Measurements from ENCODE around the gene SYCP2. TPM values are rescaled to one million over a fixed set of nuclear protein-coding genes. Genes with fewer than 3 reads are reported as not detected.

The SYCP2 gene
- total RNA-seq, 1 donor from 2014 or later, result 1.2 TPM

GRCh38 chr20:59837623-59838394 is 95.6 kb downstream of the SYCP2 start:
- DNase-seq (ENCODE audit: low read depth in 2 of 2), result no peak

GRCh38 chr20:59836767-59837166 is 96.7 kb downstream of the SYCP2 start:
- no peak for DNase-seq (ENCODE audit: low read depth in 2 of 2)

DNA sequence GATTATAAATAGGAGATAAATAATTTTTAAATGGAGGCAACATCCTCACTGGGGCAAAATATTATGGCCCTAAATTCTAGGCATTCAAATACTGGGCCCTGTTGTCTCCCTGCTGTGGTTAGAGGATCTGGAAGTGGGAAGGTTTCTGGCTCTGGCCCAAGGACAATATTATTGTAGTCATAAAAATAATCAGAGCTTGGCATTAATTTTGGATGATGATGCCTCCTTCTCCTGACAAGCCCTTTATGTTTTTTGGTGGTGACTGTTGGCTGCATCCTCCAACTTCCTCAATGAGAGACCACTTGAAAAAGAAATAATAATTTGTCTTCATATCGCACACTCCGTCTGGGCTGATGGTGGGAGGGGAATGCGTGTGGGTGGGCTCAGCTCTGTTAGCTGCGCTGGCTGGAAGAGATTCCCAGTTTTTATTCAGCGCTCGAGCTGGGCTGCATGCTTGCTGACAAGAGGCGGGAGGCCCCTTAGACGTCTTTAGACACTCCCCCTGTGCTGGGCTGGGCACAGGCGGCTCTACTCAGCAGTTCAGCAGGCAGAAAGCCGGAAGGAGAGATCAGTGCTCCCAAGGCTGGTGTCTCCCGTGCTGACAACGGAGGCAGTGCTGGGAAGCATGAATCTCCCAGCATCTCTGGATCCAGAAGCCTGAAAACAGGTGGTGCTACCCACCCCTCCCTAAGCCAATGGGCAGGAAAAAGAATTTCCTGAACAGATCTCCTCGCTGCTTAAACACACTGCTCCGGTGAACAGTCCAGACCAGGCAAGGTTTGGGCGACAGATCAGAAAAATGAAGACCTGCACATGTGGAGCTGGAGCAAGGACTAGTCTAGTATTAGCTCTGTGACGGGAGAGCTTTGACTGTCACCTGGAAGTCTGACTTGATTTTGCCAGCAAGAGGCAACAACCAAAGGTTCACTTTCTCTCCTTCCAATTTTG is 97.7 kb downstream of the SYCP2 start:
- peak in 1 of 2 donors; percentile 47 for DNase-seq (ENCODE audit: low read depth in 2 of 2)

DNA sequence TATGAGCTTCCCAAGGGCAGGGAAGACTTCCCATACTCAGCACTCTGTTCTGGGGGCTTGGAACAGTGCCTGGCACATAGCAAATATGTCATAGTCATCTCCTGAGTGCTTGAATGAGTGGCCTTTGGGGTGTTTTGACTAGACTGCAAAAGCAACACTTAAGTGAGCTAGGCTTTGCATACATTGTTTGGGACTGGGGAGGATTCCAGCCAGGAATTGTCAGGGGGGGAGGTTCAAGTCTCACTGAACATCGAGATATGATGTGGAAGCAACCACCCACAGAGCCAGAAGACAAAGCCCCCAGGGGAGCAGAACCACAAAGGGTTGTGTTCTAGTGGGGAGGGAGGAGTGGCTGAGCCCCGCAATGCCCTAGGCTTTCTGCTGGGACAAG is 98.4 kb downstream of the SYCP2 start:
- DNase-seq (ENCODE audit: low read depth in 2 of 2), result no peak

DNA sequence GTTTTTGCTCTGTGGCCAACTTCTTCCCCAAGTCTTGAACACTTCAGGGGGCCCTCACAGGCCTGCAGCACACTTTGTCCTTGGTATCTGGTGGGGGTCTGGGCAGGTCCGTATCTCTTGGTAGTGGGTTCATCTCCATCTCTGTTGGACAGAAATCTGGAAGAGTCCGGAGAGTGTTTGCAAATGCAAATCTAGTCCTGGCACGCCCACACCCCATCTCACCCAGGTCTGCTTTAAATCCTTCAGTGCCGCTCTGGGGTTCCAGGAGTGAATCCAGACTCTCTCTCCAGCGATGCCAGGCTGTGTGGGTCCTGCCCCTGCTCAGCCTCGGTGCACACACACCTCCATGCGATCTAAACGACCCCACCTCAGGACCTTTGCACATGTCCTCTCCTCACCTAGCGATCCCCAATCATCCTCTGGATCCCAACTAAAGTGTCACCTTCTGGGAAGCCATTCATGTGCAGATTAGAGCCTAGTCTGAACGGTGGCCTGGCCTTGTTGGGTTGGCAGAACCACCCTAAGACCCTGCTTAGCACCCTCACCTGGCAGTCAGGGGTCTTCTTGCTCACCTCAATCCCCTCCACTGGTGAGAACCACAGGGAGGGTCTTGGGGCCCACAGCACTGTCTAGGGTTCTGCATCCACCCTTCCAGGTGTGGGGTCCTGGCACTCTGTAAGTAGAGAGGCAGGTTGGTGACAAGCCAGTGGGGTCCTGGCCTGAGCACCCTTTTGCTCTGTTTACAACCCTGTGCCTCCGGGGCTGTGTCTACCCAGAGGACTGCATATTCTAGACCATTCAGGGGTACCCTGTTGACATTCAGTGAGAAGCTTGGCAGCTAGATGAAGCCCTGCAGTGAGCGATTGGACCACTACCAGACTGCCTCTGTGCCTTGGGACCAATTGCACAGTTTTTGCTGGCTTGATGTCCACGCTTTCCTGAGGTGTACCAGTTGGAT is 100.8 kb downstream of the SYCP2 start:
- DNase-seq (ENCODE audit: low read depth in 2 of 2), result no peak

DNA sequence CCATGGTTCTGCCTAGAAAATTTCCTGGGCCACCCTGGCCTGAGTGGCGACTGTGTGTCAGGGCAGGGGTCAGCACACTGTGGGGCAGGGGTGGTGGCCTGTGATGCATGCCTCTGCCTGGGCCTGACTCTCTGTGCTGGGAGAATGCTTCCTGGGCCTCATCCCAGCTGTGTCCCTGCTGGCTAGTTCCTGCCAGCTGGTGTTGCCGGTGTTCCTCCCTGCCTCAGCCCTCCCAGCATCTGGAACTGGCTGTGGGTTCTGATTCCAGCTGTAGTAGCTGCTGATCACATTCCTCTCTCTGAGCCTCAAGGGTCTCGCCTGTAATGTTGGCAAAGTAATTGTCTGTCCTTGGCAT is 101.5 kb downstream of the SYCP2 start:
- no peak for DNase-seq (ENCODE audit: low read depth in 2 of 2)

DNA sequence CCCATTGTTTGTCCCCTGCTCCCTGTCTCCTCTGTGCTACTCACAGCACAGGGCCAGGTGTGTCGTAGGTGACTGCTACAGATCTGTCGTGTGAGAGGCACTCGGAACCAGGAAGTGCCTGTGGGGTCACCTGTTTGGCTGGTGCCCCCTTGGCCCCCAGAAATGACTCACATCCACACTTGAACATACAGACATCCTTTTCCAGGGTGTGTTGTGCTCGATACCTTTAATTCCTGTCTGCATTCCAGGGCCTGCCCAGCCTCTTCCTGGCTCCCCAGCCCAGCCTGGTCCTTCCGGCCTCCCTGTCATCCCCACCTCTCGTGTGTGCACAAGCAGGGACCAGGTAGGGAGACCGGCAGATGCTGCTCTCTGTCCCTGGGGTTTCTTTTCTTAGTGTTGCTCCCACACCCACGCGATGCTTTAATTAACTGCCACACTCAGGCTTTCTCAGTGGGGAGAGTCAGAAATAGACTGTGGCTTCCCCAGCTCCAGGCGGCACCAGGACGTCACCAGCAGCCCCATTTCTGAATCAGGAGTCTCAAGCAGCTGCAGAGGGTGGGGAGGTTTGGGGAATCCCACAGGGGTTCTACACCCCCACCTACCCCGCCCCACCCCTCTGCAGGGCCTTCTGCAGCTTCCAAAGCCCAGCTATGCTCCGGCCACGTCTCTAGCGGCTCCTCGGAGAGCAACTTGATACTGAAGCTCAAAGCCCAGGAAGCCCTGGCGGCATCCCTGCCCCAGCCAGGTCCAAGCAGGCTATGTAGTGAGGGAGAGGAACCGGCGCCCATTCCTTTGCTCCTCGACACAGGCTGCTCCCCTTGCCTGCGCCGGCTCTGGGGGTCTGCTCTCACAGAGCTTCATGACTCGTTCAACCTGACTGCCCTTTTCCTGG is 102.2 kb downstream of the SYCP2 start:
- DNase-seq (ENCODE audit: low read depth in 2 of 2), result peak in 1 of 2 donors; percentile 81

DNA sequence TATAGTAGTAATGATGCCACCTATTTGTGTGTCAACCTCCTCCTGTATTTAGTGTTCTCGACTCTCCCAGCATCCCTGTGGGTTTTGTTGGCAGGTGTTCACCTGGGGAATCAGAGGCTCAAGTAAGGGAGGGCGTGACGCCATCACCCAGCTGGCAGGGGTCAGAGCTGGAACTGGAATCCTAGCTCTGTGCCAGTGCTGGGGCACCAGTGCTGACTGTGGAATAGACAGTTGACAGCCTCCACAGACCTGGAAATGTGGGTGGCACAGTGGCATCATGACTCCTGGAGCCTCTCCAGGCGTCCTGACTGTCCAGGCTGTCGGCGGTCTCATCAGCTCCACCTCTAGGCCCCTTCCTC is 102.8 kb downstream of the SYCP2 start:
- DNase-seq (ENCODE audit: low read depth in 2 of 2), result no peak

DNA sequence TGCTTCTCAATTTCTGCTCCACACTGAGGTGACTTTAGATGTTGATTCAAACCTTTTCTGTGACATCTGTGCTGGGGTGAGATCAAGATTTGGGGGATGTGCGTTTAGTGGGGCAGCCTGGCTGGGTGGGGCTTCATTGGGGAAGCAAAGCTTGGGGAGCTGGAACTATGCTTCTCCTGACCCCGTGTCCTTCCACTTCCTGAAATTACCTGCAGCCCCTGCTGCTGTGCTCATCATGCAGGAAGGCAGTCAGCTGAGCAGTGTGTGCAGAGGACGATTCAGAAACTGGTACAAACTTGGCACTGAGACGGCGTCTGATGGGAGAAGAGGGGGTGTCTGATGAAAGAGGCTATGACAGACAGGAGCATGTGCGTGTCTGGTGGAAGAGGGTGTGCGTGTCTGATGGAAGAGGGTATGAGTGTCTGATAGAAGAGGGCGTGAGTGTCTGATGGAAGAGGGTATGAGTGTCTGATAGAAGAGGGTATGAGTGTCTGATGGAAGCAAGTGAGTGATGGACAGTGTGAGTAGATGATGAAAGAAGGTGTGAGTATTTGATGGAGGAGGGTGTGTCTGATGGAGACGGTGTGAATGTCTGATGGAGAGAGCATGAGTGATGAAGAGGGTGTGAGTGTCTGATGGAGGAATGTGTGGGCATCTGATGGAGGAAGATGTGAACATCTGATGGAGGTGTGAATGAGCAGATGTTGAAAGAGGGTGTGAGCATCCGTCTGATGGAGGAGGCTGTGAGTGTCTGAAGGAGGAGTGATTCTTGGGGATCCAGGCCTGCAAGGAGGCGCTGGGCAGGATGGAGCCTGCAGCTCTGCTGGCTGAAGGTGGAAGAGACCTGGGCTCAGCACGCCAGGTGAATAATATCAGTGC is 103.4 kb downstream of the SYCP2 start:
- no peak for DNase-seq (ENCODE audit: low read depth in 2 of 2)

- DNase-seq (ENCODE audit: low read depth in 2 of 2), result no peak
Observed at GRCh38 chr20:59829054-59829785, 104.2 kb downstream of the SYCP2 start.

GRCh38 chr20:59828125-59829053 is 105.0 kb downstream of the SYCP2 start:
- DNase-seq (ENCODE audit: low read depth in 2 of 2), result no peak

DNA sequence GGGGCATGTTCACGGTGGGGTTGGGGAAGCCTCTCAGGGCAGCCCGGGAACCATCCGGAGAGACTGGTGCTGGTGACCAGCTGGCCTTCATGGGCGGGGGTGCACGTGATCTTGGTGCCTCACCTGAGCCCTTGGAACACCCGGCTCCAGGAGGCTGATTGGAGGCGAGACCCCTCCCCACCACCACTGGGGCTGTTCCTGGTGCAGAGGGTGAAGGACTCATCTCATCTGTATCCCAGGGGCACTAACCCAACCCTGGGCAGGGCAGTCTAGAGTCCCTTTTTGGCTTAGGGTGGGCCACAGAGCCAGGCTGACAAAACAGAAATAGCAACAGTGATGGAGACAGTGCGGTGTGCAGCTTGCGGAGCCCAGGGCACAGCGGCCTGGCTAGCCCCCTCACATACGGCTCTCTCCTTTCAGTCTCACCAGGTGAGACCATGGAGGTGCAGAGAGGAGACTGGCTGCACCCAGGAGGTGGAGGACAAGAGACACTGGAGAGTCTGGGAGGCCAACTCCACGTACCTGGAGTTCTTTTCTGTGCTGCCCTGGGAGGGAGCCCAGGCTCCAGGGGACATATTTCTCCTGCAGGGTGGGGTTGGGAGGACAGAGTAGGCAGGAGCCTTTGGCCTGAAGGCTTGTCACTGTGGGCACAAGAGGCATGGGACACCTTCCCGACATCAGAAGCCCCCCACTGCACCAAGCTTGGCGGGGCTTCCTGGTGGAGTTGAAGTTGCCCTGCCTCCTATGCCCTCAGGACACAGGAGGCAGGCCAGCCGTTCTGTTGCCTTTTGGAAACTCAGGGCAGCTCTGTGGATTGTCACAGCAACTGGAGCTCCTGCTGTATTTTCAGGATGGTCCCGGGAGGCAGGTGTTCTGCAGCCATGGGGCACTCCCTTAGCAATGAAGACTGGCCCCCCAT is 106.0 kb downstream of the SYCP2 start:
- no peak for DNase-seq (ENCODE audit: low read depth in 2 of 2)

DNA sequence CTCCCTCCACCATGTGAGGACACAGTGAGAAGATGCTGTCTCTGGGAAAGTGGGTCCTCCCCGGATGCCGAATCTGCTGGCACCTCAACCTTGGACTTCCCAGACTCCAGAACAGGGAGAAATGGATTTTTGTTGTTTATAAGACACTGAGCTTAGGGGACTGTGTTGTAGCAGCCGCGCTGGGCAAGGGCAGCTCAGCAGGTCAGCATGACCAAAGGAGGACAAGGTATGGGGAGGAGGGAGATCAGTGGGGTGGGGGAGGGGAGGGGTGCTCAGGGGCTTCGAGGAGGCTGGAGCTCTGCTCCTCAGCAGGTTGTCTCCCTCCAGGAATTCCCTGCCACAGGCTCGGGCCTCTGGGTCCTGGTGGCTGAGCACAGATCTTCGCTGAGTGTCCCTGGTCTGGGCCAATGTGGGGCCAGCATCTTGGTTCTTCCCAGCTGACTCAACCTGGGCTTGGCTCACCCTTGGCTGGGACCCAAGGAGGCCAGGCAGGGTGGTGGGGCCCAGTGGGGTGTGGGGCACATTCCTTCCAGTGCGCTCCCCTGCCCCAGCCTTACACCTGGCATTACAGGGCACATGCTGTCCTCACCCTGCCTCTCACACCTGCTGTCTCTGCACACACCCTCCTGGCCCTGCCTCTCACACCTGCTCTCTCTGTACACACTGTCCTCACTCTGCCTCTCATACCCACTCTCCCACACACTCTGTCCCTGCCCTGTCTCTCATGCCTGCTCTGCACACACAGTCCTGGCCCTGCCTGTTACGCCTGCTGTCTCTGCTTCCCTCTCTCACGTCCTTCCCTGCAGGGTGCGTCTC is 107.3 kb downstream of the SYCP2 start:
- DNase-seq (ENCODE audit: low read depth in 2 of 2), result no peak

DNA sequence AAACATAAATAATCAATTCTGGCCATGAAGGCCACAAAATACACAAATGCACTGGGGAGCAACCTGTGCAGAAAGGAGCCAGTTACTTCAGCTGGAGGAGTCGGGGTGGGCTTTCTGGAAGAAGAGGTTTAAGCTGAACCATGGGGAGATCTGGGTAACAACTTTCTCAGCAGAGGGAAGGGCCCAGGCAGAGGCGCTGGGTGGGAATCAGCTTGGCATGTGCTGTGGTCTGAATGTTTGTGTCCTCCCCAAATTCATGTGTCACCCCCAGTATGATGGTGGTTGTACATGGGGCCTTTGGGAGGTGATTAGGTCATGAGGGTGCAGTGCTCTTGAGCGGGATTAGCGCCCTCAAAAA is 107.9 kb downstream of the SYCP2 start:
- DNase-seq (ENCODE audit: low read depth in 2 of 2), result no peak

GRCh38 chr20:59824711-59825562 is 108.5 kb downstream of the SYCP2 start:
- DNase-seq (ENCODE audit: low read depth in 2 of 2), result peak in 1 of 2 donors; percentile 18

Data from lung microvascular endothelial cell (primary cell).